DMS79 (cell line): ENCODE data around the gene PACS2.

Source experiments
- DNase-seq: peaks from one replicate; lab custom pipeline; 2025; lab: John Stamatoyannopoulos, UW

Gene PACS2

DNA sequence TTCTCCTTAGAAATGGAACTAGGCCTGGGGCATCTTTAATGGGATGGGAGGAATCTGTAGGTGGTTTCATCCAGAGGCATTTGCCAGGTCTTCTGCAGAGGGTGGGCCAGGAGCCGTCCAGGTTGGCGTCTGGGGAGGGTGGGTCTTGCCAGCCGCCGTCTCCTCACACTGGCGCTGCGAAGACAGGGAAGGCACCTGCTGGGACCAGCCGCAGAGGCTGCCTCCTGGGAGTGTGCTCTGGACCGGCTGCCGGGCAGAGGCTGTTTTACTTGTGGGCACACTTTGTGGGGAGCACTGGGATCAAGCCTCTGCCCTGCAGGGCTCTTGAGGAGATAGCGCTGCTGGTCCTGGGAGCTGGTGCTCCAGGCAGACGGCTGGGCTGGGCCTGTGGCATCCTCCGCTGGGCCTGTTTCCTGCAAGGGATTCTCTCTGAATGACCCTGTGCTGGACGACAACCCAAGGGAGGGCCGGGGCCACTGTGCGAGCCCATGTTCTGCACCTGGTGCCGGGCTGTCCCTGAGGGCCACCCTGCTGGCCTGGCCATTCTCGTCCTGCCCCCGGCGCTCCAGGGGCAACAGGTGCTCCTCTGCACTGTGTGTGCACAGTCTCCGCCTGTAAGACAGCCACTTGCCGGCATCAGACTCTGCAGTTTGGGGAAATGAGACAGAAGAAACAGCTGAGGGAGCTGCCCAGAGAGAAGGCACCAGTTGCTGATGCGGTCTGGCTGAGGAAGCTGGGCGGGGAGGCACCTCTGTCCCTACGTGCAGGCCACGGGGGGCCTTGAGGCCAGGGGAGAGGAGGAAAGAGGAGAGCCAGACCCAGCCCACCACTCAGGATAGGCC is 73.8 kb downstream of the PACS2 start:
- DNase-seq = no peak

GRCh38 chr14:105388976-105389375 is 74.4 kb downstream of the PACS2 start:
- DNase-seq = no peak

GRCh38 chr14:105389534-105389933 is 75.0 kb downstream of the PACS2 start:
- no peak for DNase-seq

DNA sequence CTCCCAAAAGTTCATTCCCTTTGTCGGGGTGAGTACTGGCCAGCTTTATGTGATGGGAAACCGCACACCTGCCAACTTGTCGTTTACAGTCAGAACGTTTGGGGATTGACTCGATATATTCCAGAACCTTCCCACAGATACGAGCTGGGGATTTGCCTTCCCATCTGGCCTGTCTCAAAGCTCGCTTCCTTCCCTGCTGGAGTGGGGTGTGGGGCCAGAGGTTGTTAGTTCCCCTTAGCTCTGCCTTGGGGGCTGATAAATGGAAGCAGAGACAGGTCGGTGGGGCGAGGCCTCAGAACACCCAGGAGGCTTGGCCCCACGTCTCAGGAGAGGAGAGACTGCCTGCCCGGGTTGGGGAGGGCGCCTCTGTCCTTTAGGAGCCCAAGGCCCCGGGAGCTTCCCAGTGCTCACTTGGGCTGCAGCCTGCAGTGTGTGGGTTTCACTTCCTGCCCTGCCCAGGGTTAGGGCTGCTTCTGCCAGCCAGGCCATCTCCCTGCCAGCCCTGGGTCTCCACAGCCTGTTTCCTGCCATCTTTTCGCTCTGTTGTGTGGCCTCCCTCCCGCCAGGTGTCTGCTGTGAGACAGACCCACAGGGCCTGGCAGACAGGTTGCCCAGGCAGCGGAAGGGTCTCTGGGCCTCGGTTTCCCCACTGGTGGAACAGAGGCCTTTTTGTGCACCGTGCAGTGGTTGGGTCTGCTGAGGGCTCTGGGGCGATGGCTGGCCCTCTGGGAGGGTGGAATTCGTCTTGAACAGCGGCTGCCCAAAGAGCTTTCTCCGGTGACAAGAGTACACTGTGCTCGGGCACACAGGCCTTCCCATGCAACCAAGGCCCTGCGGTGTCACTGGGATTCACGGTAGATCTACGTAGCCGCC is 75.7 kb downstream of the PACS2 start:
- DNase-seq = no peak

DNA sequence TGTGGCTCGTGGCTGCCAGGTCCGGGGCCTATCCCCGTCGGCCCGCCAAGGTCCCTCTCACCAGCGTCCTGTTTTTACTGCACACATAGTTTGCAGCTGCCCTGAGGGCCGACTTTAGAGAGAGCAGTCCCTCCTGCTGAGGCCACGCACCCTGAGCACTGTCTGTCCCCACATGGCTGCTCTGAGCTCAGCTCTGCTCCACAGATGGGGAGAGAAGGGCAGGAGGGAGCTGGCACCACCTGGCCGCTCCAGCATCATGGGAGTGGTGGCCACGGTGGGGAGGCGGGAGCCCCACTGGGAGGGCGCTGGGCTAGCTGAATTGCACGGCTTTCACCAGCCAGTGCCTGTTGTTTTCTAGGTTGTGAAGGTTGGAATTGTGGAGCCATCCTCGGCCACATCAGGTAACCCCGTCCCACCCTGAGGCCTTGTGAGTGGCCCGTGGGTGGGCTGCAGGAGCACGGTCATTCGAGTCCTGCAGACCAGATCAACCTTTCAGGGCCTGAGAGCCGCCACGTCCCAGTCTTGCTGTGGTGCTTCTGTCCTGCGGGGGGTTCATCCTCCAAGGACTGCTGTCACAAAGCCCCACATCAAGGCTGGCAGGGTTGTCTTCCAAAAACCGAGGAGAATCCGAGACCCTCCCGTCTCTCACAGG is 76.4 kb downstream of the PACS2 start:
- DNase-seq = no peak

DNA sequence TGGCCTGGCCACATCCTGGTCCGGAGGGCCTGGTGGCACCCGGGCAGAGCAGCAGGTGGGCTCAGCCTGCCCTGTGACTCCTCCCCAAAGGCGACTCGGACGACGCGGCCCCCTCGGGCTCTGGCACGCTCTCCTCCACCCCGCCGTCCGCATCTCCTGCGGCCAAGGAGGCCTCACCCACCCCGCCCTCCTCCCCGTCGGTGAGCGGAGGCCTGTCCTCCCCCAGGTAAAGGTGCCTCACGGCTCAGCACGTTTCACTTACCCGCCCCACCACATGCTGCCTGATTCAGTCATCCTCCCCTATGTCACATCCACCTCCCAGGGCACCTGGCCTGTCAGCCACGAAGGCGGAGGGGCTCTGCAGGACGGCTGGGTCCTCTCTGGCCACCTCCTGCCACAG is 77.0 kb downstream of the PACS2 start:
- DNase-seq = no peak

DNA sequence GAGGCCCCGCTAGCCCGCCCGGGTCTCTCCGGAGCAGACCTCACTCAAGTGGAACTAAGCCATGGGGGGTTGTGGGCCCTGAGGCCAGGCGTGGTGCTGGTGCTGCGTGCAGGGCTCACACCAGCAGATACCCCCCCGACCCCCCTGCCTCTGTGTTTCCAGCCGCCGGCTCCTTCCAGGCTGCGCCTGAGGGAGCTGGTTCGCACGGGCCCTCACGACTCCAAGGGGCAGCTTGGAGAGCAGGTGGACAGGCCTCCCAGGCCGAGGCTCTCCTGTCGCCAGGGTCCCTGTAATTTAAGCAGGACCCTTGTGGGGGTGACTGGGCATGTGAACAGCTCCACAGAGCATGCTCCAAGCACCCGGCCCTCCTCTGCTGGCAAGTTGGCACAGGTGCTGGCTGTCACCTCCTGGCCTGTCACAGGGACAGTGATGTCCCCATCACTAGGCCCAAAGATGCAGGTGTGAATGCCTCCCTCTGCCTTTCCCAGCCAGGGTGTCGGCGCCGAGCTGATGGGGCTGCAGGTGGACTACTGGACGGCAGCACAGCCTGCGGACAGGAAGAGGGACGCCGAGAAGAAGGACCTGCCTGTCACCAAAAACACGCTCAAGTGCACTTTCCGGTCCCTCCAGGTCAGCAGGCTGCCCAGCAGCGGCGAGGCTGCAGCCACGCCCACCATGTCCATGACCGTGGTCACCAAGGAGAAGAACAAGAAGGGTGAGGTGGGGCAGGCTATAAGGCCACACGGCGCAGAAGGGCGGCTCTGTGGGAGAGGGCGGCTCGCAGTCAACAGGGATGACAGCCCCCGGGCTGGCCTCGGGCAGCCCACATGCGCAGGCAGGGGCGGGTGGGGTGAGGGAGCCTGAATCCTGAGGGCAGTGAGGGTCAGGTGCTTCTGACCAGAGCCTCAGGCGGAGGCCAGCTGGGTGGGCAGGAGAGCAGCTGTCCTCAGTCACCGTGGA is 77.9 kb downstream of the PACS2 start:
- DNase-seq = no peak

GRCh38 chr14:105393151-105393550 is 78.6 kb downstream of the PACS2 start:
- DNase-seq = no peak

GRCh38 chr14:105394714-105395537 is 80.4 kb downstream of the PACS2 start:
- no peak for DNase-seq

DNA sequence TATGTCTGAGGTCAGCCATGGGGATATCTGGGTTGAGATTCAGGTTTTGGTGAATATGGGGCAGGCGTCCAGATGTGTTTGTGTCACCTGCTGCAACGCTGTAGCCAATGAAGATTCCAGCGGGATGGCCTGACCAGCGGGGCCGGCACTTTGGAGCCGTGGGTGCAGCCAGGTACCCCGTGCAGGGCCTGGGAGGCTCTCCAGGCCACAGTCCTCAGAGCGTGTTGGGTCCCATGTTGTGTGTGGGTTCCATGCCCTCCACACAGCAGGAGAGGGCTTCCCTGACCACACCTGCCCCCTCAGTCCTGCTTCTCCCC is 80.9 kb downstream of the PACS2 start:
- no peak for DNase-seq

DNA sequence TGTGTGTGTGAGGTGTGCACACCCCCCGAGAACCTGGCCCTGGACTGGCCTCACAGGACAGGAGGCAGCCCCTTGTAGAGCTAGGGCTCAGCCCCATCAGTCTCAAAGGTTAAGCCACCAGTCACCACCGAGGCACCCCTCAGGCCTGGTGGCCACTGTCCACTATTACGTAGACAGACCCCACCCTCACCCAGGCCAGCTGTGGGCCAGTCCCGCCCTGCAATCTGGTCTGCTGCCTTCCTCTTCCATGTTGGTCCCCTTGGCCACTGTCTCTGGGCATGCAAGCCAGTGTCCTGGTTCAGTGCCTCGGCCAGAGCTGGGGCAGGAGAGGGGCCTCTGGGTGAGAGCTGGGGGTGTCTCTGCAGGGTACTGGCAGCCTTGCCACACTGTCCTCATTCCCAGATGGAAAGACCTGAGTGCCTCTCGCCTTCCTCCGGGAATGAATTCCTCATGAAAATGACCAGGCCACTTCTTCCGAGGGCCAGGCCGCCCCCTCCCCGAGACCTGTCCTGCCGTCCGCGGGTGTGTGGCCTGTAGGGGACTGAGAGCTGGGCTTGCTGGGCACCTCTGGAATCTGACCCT is 82.9 kb downstream of the PACS2 start:
- no peak for DNase-seq

- DNase-seq = peak; percentile 73
These were observed 83.6 kb downstream of the PACS2 start, which contains the start of gene TEX22 for GRCh38 chr14:105398044-105398725. Gene TEX22, plus strand, starts transcription at chr14:105398538. Its CDS starts 803 bp downstream, at chr14:105399341.

DNA sequence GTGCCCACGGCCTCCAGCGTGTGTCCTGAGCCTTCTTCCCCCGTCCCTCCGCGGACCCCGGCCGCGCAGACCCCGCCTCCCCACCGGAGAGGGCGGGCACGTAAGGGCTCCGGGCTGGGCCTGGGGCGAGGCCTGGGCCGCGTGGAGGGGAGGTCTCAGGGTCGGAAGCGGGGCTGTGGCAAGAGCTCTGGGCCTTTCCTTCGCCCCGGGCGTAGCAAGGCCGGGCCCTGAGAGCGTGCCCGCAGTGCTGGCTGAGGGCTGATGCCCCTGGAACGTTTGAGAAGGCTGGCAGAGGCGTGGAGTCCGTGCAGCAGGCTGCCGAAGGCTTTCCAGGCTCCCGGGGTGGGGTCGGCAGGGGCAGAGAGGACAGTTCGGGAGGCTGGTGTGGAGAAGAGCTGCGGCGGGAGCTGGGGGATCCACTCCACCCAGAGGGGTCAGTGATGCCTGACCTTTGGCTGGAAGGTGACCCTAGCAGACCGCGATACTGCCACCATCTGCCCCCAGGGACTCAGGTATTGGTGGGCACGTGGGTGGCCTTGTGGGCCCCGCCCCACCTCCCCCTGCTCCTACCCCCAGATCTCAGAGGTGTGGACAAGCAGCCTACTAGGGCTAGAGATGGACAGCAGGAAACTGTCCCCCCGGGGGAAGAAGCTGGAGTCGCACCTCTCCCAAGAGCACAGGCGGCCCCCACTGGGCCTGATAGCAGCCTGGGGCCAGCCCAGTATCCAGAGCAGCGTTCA is 84.3 kb downstream of the PACS2 start:
- peak; percentile 57 for DNase-seq

- no peak for DNase-seq
These were observed 84.9 kb downstream of the PACS2 start for GRCh38 chr14:105399466-105399775.

GRCh38 chr14:105400016-105400415 is 85.5 kb downstream of the PACS2 start:
- no peak for DNase-seq

DNA sequence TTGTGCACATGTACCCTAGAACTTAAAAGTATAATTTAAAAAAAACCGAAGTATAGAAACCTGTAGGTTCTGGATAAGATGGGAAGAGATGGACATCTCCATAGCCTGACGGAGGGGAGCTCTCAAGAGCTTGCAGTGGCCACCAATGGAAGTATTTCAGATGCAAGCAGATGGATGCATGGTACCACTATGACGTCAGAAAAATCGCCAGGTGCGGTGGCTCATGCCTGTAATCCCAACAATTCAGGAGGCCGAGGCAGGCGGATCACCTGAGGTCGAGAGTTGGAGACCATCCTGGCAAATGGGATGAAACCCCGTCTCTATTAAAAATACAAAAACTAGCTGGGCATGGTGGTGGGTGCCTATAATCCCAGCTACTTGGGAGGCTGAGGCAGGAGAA is 87.2 kb downstream of the PACS2 start:
- no peak for DNase-seq

DNA sequence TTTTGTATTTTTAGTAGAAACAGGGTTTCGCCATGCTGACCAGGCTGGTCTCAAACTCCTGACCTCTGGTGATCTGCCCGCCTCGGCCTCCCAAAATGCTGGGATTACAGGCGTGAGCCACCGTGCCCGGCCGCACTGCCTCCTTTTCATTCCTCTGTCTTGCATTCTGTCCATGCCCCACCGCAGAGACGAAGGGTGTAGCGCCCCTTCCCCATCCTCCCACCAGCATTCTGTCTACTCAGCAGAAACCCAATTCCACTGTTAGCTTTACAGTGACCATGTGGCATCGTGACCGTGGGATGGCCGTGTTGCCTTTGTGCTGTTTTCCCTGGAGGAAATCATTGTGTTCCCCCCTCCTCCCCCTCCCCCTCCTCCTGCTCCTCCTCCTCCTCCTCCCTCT is 94.0 kb downstream of the PACS2 start:
- DNase-seq = no peak

- no peak for DNase-seq
These were observed 94.8 kb downstream of the PACS2 start for GRCh38 chr14:105409364-105409763.

GRCh38 chr14:105410642-105411016 is 96.1 kb downstream of the PACS2 start:
- no peak for DNase-seq
